Caki2 (cell line): ENCODE measurements around the gene MB21D2. TPM values are rescaled to one million over a fixed set of nuclear protein-coding genes. Genes with fewer than 3 reads are reported as not detected.
"Not testable (repeated sequence)": the region's sequence is repeated elsewhere in the genome, so short reads cannot be mapped to it uniquely, and the experiment has no call there.

Source experiments
- DNase-seq: peaks from one replicate; pipeline ENCODE4 v3.0.0-alpha.2; 2015; ENCODE audit warnings: low read depth
- in situ Hi-C: cut with HindIII; loops from 2 replicates; pipeline ENCODE4 v1.10.0; 2016; ENCODE audit warnings: low sequenced_read_pairs, low pct_unique_long_range_greater_than_20kb, mixed read lengths
- total RNA-seq: library from RNA; depleted of rRNA; stranded (reverse); fragments of >200 nt; shearing (Covaris generic); gene quantifications from 2 replicates; pipeline ENCODE4 v1.2.3, GENCODE V29; 2014; ENCODE audit warnings: low replicate concordance; rRNA removed

MB21D2 gene
- 3.3 and 9.2 TPM in 2 replicates for total RNA-seq

- peak; percentile 80 for DNase-seq
- in situ Hi-C loops = no loop called here
Observed at GRCh38 chr3:192917404-192918274, at the start of gene MB21D2. TSS of gene MB21D2 (minus strand) at chr3:192917856. CDS start at chr3:192917840, 16 bp downstream.

- DNase-seq, in situ Hi-C loops: not testable (repeated sequence)
Observed at GRCh38 chr3:192964959-192965719, 47.5 kb upstream of the MB21D2 start.

- in situ Hi-C loops = no loop called here
- DNase-seq = no peak
Observed at GRCh38 chr3:192959773-192960172, 42.1 kb upstream of the MB21D2 start.

- in situ Hi-C loops = no loop called here
- no peak for DNase-seq
Observed at GRCh38 chr3:192958219-192958872, 40.7 kb upstream of the MB21D2 start.

- DNase-seq = no peak
- in situ Hi-C loops = no loop called here
Observed at GRCh38 chr3:192957441-192958021, 39.9 kb upstream of the MB21D2 start.

GRCh38 chr3:192953926-192954325, 36.3 kb upstream of the MB21D2 start:
- DNase-seq = no peak
- in situ Hi-C loops = no loop called here

GRCh38 chr3:192947421-192947820, 29.8 kb upstream of the MB21D2 start:
- in situ Hi-C loops = no loop called here
- DNase-seq = no peak

- DNase-seq = no peak
- in situ Hi-C loops = no loop called here
Observed at GRCh38 chr3:192943393-192943792, 25.7 kb upstream of the MB21D2 start.

- DNase-seq = no peak
- in situ Hi-C loops = no loop called here
Observed at GRCh38 chr3:192942625-192943024, 25.0 kb upstream of the MB21D2 start.

GRCh38 chr3:192940129-192940528, 22.5 kb upstream of the MB21D2 start:
- in situ Hi-C loops = no loop called here
- DNase-seq = no peak

GRCh38 chr3:192935441-192935840, 17.8 kb upstream of the MB21D2 start:
- DNase-seq = no peak
- in situ Hi-C loops = no loop called here

- DNase-seq = no peak
- in situ Hi-C loops = no loop called here
Observed at GRCh38 chr3:192933779-192934460, 16.3 kb upstream of the MB21D2 start.

- no peak for DNase-seq
- in situ Hi-C loops = no loop called here
Observed at GRCh38 chr3:192933259-192933658, 15.6 kb upstream of the MB21D2 start.

- DNase-seq = no peak
- in situ Hi-C loops = no loop called here
Observed at GRCh38 chr3:192931825-192932224, 14.2 kb upstream of the MB21D2 start.

GRCh38 chr3:192930577-192930976, 12.9 kb upstream of the MB21D2 start:
- in situ Hi-C loops = no loop called here
- no peak for DNase-seq

- DNase-seq = no peak
- in situ Hi-C loops = no loop called here
Observed at GRCh38 chr3:192929755-192930547, 12.3 kb upstream of the MB21D2 start.

GRCh38 chr3:192929146-192929545, 11.5 kb upstream of the MB21D2 start:
- in situ Hi-C loops = no loop called here

More at GRCh38 chr3:192929146-192929545, 11.5 kb upstream of the MB21D2 start:
- DNase-seq = no peak
